Activated CD4-positive, alpha-beta T cell treated with anti-CD3 and anti-CD28 coated beads, Interleukin-2, amount 10 ng/mL, durations not matched to agents 7 days and 5 days (primary cell): ENCODE measurements around the gene RAX. TPM values are rescaled to one million over a fixed set of nuclear protein-coding genes. Genes with fewer than 3 reads are reported as not detected.

Source experiments
- CTCF ChIA-PET: fragments of 350-600 bp; sonication (Branson Sonifier 250); formaldehyde crosslinking; loops from one replicate; lab custom pipeline; 2021; ENCODE audit warnings: antibody characterized with exemption; lab: Charles Lee
- POLR2A ChIA-PET: fragments of 350-600 bp; sonication (Branson Sonifier 250); formaldehyde crosslinking; loops from one replicate; lab custom pipeline; 2021; ENCODE audit warnings: antibody characterized with exemption; lab: Charles Lee
- DNase-seq: peaks from one replicate; pipeline ENCODE4 v3.0.0-alpha.2; 2020
- H3K27ac Mint-ChIP-seq: one replicate; pipeline ENCODE4 v1.8.0; 2021; ENCODE audit warnings: mild to moderate bottlenecking, moderate library complexity, mixed read lengths
- H3K27me3 Mint-ChIP-seq: one replicate; pipeline ENCODE4 v1.8.0; 2021; ENCODE audit warnings: mixed read lengths
- H3K36me3 Mint-ChIP-seq: one replicate; pipeline ENCODE4 v1.8.0; 2021; ENCODE audit warnings: low read depth, mixed read lengths
- H3K4me1 Mint-ChIP-seq: one replicate; pipeline ENCODE4 v1.8.0; 2021; ENCODE audit warnings: mixed read lengths
- H3K4me3 Mint-ChIP-seq: one replicate; pipeline ENCODE4 v1.8.0; 2021; ENCODE audit warnings: mild to moderate bottlenecking, moderate library complexity, mixed read lengths
- H3K9me3 Mint-ChIP-seq: one replicate; pipeline ENCODE4 v1.8.0; 2021; ENCODE audit warnings: mixed read lengths
- total RNA-seq, 2 experiments: library from RNA; stranded (reverse); gene quantifications; one replicate each; pipeline ENCODE4 v1.2.3, GENCODE V29; 2021

RAX gene
- total RNA-seq: not detected

DNA sequence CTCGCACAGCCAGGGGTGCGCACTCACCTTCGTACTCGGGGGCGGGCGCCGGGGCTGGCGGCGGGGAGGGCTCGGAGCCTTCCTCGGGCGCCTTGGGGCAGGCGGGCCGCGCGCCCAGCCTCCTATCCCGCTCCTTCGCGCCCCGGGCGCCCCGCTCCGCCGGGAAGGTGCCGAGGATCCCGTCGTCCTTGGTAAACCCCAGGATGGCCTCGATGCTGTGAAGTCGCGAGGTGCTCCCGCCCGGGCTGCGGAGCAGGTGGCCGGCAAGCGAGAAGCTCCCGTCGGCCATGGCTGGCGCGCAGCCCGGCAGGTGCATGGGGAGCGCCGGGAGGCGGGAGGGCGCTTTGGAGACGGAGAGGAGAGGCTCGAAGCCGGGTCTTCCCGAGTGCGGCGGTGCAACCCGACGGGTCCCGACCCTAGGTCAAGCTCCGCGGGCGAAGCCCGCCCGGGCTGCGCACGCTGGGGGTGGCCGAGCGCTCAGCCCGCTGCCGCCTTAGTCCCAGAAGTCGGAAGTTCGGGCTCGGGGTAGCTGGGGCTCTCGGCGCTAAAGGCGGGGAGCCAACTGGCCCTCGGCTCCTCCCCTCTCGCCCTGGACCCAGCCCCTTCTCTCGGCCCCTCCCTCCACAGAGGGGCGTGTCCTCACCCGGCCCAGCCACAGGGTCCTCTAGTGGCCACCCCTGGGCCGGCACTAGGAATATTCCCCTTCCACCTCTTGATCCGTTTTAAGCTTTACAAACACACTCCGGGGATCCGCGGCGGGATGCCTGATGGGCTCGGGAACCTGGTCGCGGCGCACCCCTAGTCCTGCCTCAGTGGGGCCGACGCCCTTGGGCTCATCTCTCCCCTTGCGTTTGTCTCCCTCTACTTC lies at the start of gene RAX:
Gene RAX (minus strand): TSS at position 564 of the 868 bp plus-strand sequence. CDS start 248 bp downstream, at position 316.
- H3K27ac Mint-ChIP-seq: peak within 1 kb of the TSS; percentile 46

DNA sequence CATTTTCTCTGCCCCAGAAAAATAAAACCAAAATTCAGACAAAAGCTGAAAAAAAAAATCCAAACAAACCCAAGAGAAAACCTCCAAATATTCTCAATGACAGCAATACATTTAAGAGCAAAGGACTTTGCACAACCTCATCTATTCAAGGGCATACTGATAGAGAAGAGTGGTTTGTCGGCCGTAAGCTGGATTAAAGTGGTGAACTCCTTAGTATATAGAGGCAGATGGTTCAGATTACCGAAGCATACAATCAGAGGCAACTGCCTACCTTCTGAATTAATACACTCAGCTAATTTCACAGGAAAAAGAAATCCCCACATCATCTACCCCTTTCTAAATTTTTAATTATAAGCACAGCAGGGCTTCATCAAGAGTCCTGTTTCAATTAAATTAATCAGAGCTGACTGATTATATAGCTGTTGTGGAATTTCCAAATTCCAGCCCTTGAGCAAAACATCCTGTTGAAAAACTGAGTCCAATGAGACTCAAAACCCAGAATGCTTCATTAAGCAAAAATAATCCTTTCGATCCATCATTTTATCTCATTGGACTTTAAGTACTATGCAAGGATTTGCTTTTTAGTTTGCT lies 45.3 kb upstream of the RAX start, which contains the start of gene CPLX4:
Gene CPLX4 (minus strand): TSS at position 190 of the 591 bp plus-strand sequence. CDS start 187 bp downstream, at position 3.
- ChIA-PET CTCF (no interaction called here), POLR2A (no interaction called here)
- Mint-ChIP-seq H3K27me3 (peaks cover 29% of the 10 kb centered on the region), H3K27ac (no peak within 1 kb of the TSS), H3K36me3 (no peaks in the 10 kb centered on the region), H3K4me1 (no peaks in the 10 kb centered on the region), H3K4me3 (no peak within 1 kb of the TSS), H3K9me3 (no peaks in the 10 kb centered on the region)
- no peak for DNase-seq

More for the DNA sequence above, at the start of gene RAX:
- Mint-ChIP-seq H3K4me1 (peaks cover 24% of the 10 kb centered on the region), H3K4me3 (peak within 1 kb of the TSS; percentile 16), H3K27me3 (peaks cover 80% of the 10 kb centered on the region), H3K9me3 (no peaks in the 10 kb centered on the region), H3K36me3 (no peaks in the 10 kb centered on the region)
- DNase-seq: no peak
- ChIA-PET CTCF (interaction anchor here (1.4 to 1.6 kb wide), 2 partner anchors 10 to 53 kb away, joined by 3 to 4 read pairs; partner anchors contain the start of gene GRP), POLR2A (no interaction called here)

DNA sequence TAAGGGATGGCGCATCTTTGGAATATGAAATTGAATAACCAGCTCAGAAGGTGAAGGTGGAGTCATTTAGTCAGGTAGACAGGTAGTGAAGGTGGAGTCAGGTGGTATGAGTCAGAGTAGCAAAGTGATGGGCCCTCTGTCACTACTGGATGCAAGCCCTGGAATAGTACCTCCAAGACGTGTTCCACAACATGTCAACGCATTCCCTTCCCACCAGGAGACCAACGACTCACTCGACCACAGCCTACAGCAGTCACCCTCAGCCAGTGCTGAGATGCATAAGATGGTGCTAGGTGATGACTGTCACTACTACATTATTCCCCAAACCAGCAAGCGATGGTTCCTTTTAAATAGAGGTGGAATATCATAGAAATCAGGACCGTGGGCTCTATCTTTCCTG lies 38.4 kb upstream of the RAX start:
- Mint-ChIP-seq H3K4me3 (no peak overlapping the region), H3K4me1 (peaks cover 5% of the 10 kb centered on the region), H3K9me3 (no peaks in the 10 kb centered on the region), H3K27ac (no peak overlapping the region), H3K27me3 (peaks cover 36% of the 10 kb centered on the region), H3K36me3 (no peaks in the 10 kb centered on the region)
- DNase-seq: no peak
- ChIA-PET CTCF (no interaction called here), POLR2A (no interaction called here)

DNA sequence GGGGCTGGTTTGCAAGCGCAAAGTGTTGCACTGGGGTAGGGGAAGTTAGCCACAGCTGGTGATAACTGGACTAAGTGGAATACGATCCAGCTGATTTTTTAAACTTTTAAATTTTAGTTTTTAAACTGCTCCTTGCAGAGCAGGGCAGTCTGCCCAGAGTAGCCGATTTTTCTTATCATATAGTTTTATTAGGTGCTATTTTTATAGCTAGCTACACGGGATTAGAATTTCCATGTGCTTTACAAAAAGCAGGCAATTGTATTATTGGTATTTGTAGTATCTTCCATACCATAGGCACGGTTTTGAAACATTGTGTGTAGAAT lies 35.6 kb upstream of the RAX start:
- H3K27me3 Mint-ChIP-seq: peaks cover 46% of the 10 kb centered on the region
- no peak overlapping the region for H3K27ac Mint-ChIP-seq
- no peaks in the 10 kb centered on the region for H3K36me3 Mint-ChIP-seq
- DNase-seq: no peak
- ChIA-PET CTCF (interaction anchor here (0.5 to 3.1 kb wide), 5 partner anchors 8 to 295 kb away, joined by 3 to 29 read pairs (median 4); no protein-coding TSS in a partner anchor), POLR2A (interaction anchor here (0.7 kb wide), 1 partner anchor 94 kb away, joined by 3 read pairs; no protein-coding TSS in a partner anchor)
- H3K4me3 Mint-ChIP-seq: peak overlapping the region; percentile 43
- H3K4me1 Mint-ChIP-seq: peaks cover 5% of the 10 kb centered on the region
- no peaks in the 10 kb centered on the region for H3K9me3 Mint-ChIP-seq

DNA sequence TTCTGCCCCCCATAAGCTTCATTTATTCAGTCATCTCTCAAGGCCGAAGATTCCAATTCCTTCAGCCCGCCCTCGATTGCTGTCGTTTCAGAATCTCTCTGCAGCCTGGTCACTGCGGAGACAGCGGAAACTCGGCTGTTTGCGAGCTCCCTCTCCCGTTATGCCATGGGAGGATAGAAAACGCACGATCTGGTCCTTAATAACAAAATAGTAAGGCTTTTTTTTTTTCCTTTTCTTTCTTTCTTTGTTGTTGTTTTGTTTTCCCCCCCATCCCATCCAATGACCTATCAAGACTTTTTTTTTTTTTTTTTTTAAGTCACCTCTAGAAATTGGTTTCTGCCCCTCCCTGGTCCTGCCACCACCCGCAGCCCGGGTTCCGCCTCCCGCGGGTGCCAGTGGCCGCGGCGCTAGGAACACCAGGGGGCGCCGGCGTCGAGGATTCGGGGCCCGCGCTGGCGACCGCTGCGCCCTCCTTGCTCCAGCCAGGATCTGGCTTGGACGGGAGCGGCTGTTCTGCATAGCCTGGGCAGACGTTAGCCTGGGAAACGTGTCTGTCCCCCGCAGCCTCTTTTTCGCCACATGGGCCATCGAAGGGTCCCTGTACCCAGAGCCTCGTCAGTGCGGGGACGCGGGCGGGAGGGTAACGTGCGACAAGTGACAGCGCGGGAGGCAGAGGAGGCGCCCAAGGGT lies 35.1 kb upstream of the RAX start:
- CTCF ChIA-PET: interaction anchor here (0.6 to 3.1 kb wide), 13 partner anchors 8 to 295 kb away, joined by 3 to 29 read pairs (median 4); no protein-coding TSS in a partner anchor
- DNase-seq: peak; percentile 65
- H3K9me3 Mint-ChIP-seq: no peaks in the 10 kb centered on the region
- H3K4me3 Mint-ChIP-seq: peak overlapping the region; percentile 43
- peaks cover 5% of the 10 kb centered on the region for H3K4me1 Mint-ChIP-seq
- no peak overlapping the region for H3K27ac Mint-ChIP-seq
- H3K36me3 Mint-ChIP-seq: no peaks in the 10 kb centered on the region
- POLR2A ChIA-PET: interaction anchor here (0.6 to 0.7 kb wide), 2 partner anchors 93 to 94 kb away, joined by 3 to 7 read pairs; no protein-coding TSS in a partner anchor
- peaks cover 46% of the 10 kb centered on the region for H3K27me3 Mint-ChIP-seq

DNA sequence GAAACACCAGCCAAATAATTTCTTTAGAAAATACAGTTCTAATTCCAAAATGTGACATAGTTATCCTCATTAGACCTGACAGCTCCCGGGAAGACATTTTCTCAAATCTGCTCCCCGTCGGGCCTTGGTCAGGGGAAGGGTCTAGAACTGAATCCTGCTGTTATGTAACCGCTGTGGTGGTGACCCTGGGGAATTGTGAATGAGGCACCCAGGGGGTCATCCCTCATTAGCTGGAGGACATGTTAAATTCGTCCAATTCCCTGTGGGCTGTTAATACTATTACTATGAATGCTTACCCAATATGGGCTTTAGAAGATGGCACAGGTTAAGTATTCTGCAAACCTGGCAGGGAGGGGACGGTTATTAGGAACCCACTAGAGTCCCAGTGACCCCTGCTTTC lies 33.4 kb upstream of the RAX start:
- H3K4me3 Mint-ChIP-seq: no peak overlapping the region
- no peak for DNase-seq
- peaks cover 42% of the 10 kb centered on the region for H3K27me3 Mint-ChIP-seq
- H3K36me3 Mint-ChIP-seq: no peaks in the 10 kb centered on the region
- no peak overlapping the region for H3K27ac Mint-ChIP-seq
- no peaks in the 10 kb centered on the region for H3K9me3 Mint-ChIP-seq
- H3K4me1 Mint-ChIP-seq: peaks cover 5% of the 10 kb centered on the region
- ChIA-PET POLR2A (no interaction called here), CTCF (no interaction called here)

DNA sequence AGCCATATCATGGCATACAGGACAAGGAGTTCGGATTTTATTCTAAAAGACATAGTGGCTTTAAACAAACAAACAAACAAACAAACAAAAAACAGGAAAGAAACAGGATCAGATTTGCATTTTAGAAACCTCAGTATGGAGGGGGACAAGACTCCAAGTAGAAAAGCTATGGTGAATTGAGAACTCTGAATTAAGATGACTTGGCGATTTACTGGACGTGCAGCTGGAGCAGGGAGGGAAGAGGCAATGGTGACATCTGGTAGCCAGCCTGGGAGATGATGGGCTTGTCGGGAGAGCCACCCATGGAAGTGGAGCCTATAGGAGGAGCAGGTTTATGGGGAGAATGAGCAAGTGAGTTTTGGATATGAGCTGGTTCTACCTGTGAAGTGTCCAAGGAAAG lies 32.0 kb upstream of the RAX start:
- peaks cover 30% of the 10 kb centered on the region for H3K27me3 Mint-ChIP-seq
- H3K36me3 Mint-ChIP-seq: no peaks in the 10 kb centered on the region
- H3K4me1 Mint-ChIP-seq: peaks cover 5% of the 10 kb centered on the region
- POLR2A ChIA-PET: no interaction called here
- no peak for DNase-seq
- H3K4me3 Mint-ChIP-seq: no peak overlapping the region
- CTCF ChIA-PET: interaction anchor here (1.0 kb wide), 1 partner anchor 97 kb away, joined by 3 read pairs; no protein-coding TSS in a partner anchor
- H3K9me3 Mint-ChIP-seq: no peaks in the 10 kb centered on the region
- no peak overlapping the region for H3K27ac Mint-ChIP-seq

DNA sequence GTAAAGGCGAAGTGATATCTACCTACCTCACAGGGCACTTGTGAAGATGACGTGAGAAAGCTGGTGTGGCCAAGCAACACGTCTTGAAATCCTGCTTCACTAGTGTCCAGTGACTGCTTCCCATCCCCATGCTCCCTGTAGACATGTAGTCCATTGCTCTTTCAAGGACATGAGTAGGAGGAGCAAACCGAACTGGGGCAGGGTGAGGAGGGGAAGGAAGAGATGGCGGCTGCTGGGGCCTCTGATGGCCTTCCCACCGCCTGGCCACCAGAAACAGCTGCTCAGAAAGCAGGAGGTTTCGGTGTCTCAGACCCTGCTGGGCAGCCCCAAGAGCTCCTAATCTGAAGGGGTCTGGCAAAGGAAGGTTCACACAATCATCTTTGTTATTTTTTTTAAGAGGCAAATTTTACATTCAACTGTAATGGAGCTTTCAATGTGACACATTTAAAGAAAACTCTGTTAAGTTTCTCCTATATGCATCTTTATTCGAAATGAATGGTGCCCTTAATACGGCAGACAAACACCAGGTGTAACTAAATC lies 30.5 kb upstream of the RAX start:
- no peak overlapping the region for H3K27ac Mint-ChIP-seq
- ChIA-PET CTCF (interaction anchor here (0.9 to 4.8 kb wide), 2 partner anchors 33 to 99 kb away, joined by 3 to 35 read pairs; no protein-coding TSS in a partner anchor), POLR2A (no interaction called here)
- no peak overlapping the region for H3K4me3 Mint-ChIP-seq
- DNase-seq: no peak
- peaks cover 5% of the 10 kb centered on the region for H3K4me1 Mint-ChIP-seq
- no peaks in the 10 kb centered on the region for H3K9me3 Mint-ChIP-seq
- H3K27me3 Mint-ChIP-seq: peaks cover 19% of the 10 kb centered on the region
- no peaks in the 10 kb centered on the region for H3K36me3 Mint-ChIP-seq

DNA sequence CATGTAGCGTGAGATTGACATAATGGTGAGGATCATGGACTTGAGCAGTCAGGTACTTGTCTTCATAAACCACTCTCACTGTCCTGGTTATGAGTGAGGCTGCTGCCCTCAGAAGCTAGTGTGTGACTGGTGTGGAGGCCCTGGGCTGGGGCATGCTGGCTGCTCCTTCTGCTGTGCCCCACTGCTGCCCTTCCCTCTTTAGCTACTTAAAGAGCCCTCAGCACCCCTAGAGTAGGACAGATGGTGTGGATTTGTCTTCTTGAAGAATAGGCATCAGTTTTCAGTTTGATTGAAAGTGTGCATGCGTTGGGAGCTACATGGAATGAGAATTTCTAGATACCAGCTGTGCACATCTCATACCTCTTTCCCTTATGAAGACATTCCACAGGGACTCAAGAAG lies 29.8 kb upstream of the RAX start:
- no peak for DNase-seq
- no peaks in the 10 kb centered on the region for H3K9me3 Mint-ChIP-seq
- ChIA-PET POLR2A (no interaction called here), CTCF (interaction anchor here (0.9 to 4.8 kb wide), 2 partner anchors 33 to 100 kb away, joined by 3 to 35 read pairs; no protein-coding TSS in a partner anchor)
- H3K4me3 Mint-ChIP-seq: no peak overlapping the region
- no peaks in the 10 kb centered on the region for H3K36me3 Mint-ChIP-seq
- peaks cover 16% of the 10 kb centered on the region for H3K27me3 Mint-ChIP-seq
- no peak overlapping the region for H3K27ac Mint-ChIP-seq
- no peaks in the 10 kb centered on the region for H3K4me1 Mint-ChIP-seq

DNA sequence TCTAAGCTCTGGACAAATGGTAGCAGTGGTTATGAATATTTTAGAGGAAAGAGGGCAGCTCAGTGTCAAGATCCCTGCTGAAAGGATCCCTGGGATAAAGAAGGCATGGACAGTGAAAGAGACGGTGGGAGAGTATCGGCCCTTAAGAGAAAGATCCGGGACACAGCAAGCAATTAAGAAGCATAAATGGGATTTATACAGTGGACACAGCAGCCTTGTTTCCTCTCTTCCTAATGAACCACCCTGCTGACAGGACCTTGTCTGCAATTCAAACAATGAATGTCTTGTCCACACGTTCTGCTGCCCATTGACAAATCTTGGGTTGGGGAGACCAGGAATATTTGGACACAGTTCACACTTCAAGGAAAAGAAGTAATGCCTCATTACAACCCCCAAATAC lies 28.7 kb upstream of the RAX start:
- H3K9me3 Mint-ChIP-seq: no peaks in the 10 kb centered on the region
- H3K27me3 Mint-ChIP-seq: peaks cover 16% of the 10 kb centered on the region
- no peaks in the 10 kb centered on the region for H3K4me1 Mint-ChIP-seq
- DNase-seq: no peak
- H3K4me3 Mint-ChIP-seq: no peak overlapping the region
- POLR2A ChIA-PET: no interaction called here
- H3K27ac Mint-ChIP-seq: no peak overlapping the region
- H3K36me3 Mint-ChIP-seq: no peaks in the 10 kb centered on the region
- CTCF ChIA-PET: interaction anchor here (4.8 kb wide), 1 partner anchor 101 kb away, joined by 35 read pairs; no protein-coding TSS in a partner anchor

DNA sequence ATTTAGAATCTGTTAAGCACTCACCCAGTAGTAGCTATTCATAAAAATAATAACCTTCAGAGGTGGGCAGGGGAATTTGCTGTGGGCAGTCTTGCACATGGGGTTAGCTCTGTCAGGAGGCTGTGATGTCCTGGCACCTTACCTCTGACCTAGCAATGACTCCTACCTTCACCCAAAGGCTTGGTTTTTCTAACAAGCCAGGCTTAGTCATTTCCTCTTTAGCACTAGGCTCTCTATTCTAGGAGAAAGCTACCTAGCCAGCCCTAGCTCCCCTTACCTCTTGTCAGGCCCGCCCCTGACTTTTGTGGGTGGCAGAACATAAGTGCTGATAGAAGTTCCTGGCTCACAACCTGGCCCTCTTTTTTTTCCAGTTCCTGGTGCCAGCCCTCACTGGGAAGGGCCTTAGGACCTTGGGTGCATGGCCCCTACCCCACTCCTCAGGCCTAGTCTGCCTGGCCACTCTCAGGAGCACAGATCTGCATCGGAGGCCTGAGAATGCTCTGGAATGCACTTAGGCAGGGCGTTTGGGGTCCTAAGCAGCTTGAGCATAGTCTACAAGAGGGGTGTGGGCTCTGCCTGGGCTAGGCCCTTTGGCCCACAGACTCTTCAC lies 27.5 kb upstream of the RAX start:
- Mint-ChIP-seq H3K4me1 (no peaks in the 10 kb centered on the region), H3K27me3 (peaks cover 12% of the 10 kb centered on the region), H3K27ac (no peak overlapping the region), H3K4me3 (no peak overlapping the region), H3K9me3 (no peaks in the 10 kb centered on the region), H3K36me3 (no peaks in the 10 kb centered on the region)
- POLR2A ChIA-PET: no interaction called here
- DNase-seq: no peak
- CTCF ChIA-PET: interaction anchor here (1.0 to 4.8 kb wide), 4 partner anchors 9 to 102 kb away, joined by 4 to 35 read pairs (median 5); no protein-coding TSS in a partner anchor

DNA sequence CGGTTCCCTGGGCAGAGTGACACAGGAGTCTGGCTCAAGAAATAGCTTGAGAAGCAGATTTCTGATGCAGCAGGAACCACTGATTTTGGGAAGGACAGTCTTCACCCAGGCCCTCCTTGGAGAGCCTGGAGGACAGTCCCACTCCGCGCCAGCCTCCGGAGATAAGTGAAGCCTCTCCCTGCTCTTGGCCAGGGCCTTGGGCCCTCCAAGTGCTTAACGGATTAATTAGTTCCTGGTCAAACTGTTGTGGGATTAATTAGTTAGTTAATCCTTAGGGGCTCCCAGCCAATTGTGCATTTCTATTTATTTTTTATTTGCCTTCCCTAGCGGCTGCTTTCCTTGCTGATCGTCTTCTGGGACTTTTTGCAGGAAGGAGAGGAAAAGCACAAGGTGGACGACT lies 25.6 kb upstream of the RAX start:
- H3K9me3 Mint-ChIP-seq: no peaks in the 10 kb centered on the region
- H3K4me1 Mint-ChIP-seq: no peaks in the 10 kb centered on the region
- peaks cover 10% of the 10 kb centered on the region for H3K27me3 Mint-ChIP-seq
- H3K36me3 Mint-ChIP-seq: no peaks in the 10 kb centered on the region
- H3K27ac Mint-ChIP-seq: no peak overlapping the region
- no peak overlapping the region for H3K4me3 Mint-ChIP-seq
- ChIA-PET POLR2A (no interaction called here), CTCF (no interaction called here)
- no peak for DNase-seq
